Adrenal gland (tissue), 12 donors: ENCODE measurements around the gene IQSEC1. TPM values are rescaled to one million over a fixed set of nuclear protein-coding genes. Genes with fewer than 3 reads are reported as not detected.

Source experiments
- DNase-seq, 7 donors: peaks; one replicate each; pipeline ENCODE4 v3.0.0-alpha.2; 2019 to 2020
- H3K27ac ChIP-seq, 5 donors: fragments of 200-600 bp; sonication (generic) in 4 of 5; 1 replicate in 3 of 5; 2 replicates in 2 of 5; pipeline versions ENCODE4 v1.5.1 to v1.8.0; 2016 to 2020; ENCODE audit warnings: mild to moderate bottlenecking in 1 of 5
- H3K27me3 ChIP-seq: fragments of 200-600 bp; 2 replicates; pipeline ENCODE4 v1.8.0; 2021
- H3K36me3 ChIP-seq, 2 donors: fragments of 200-600 bp; replicated peaks in 1 of 2; 1 replicate in 1 of 2; 2 replicates in 1 of 2; pipeline versions ENCODE4 v1.5.1 to v1.8.0; 2018 to 2022
- H3K4me1 ChIP-seq, 2 donors: fragments of 200-600 bp; replicated peaks in 1 of 2; 1 replicate in 1 of 2; 2 replicates in 1 of 2; pipeline versions ENCODE4 v1.5.1 to v1.8.0; 2018 to 2021
- H3K4me3 ChIP-seq, 4 donors: fragments of 200-600 bp; sonication (generic) in 3 of 4; one replicate each; pipeline ENCODE4 v1.5.1; 2016 to 2018
- H3K9me3 ChIP-seq, 3 donors: fragments of 200-600 bp; sonication (generic) in 1 of 3; replicated peaks in 1 of 3; 1 replicate in 2 of 3; 2 replicates in 1 of 3; pipeline versions ENCODE4 v1.5.1 to v1.8.0; 2016 to 2021
- POLR2A ChIP-seq, 2 donors: fragments of 450-650 bp; IDR thresholded peaks; one replicate each; pipeline ENCODE4 v1.6.1; 2017; ENCODE audit warnings: antibody characterized with exemption in 2 of 2, mild to moderate bottlenecking in 2 of 2, moderate library complexity in 1 of 2
- WGBS, 4 donors: extraction: QIAGEN DNeasy Blood & Tissue Kit in 2 of 4; methylation state at CpG; one replicate each; pipeline versions ENCODE4 v1.1.5 to v1.1.7; 2013 to 2017; 5-methylcytosine and 5-hydroxymethylcytosine counted together
- intact Hi-C, 2 donors: fragments of 100-400 bp; cut with DNase I; formaldehyde crosslinking; loops; one replicate each; pipeline versions ENCODE4 v1.14.1 to v1.15.0; 2022 to 2023
- polyA plus RNA-seq, 3 donors: library from polyadenylated mRNA; stranded (reverse); fragments of 200-250 nt in 2 of 3; fragments of 350-450 nt in 1 of 3; fragmentation: Illumina TruSeq in 1 of 3; extraction: RNeasy Lipid Tissue Mini Kit (QIAGEN cat#74804) in 1 of 3; gene quantifications; one replicate each; pipeline ENCODE4 v1.2.3, GENCODE V29; 2013 to 2014
- total RNA-seq, 9 donors: library from RNA; depleted of rRNA in 4 of 9; stranded (reverse); fragments of >200 nt in 4 of 9; fragments of 120-200 nt in 1 of 9; fragmentation: NEBNext Ultra II Directional in 1 of 9; extraction: Animal tissue kit (Norgen Biotek cat#: 25700) in 1 of 9; gene quantifications; one replicate each; pipeline versions ENCODE4 v1.1.0 to v1.2.4, GENCODE V29; 2013 to 2023
- TF ChIP-seq, protein P1 (sequence below), 6 experiments: fragments of 450-650 bp in 4 of 6; fragments of 200-600 bp in 2 of 6; sonication (generic) in 1 of 6; IDR thresholded peaks; 1 replicate in 5 of 6; 2 replicates in 1 of 6; pipeline versions ENCODE4 v1.5.1 to v1.8.0; 2016 to 2021; ENCODE audit warnings: antibody characterized with exemption in 6 of 6, mild to moderate bottlenecking in 2 of 6, moderate library complexity in 1 of 6
- donor health status: healthy with polysubstance abuse.
- donor health status: Bipolar disorder and iron deficiency.
- donor health status: DM: yes; HTN: yes; CAD: no.
- donor health status: DM: no; HTN: no; CAD: no.
- donor health status: DM: no; HTN: no; CAD: no.
- donor health status: DM: yes; HTN: yes; CAD: no.

Gene IQSEC1
- total and polyA plus RNA-seq, 12 donors = 24.4 to 133 (median 94.2) TPM

DNA sequence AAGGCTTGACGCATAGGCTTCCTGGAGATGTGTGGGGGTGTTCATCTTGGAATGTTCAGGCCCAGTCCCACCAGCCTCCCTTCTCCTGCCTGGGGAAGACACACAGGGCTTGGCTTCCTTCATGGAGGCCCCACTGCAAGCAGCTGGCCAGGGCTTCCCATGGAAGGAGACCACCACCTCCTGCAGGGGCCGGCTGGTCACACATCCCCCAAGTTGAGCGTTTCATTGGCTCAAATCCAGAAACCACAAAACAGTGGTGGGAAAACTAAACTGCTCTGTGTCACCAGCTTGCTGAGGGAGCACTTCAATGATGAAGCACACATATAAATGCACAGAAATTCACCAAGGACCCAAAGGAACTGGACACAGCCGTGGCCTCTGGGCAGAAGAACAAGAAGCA lies 8.3 kb downstream of the IQSEC1 start:
- 75 to 79% (median 75%) methylated on average over 2 to 4 of the region's 4 CpGs for WGBS, 4 donors

DNA sequence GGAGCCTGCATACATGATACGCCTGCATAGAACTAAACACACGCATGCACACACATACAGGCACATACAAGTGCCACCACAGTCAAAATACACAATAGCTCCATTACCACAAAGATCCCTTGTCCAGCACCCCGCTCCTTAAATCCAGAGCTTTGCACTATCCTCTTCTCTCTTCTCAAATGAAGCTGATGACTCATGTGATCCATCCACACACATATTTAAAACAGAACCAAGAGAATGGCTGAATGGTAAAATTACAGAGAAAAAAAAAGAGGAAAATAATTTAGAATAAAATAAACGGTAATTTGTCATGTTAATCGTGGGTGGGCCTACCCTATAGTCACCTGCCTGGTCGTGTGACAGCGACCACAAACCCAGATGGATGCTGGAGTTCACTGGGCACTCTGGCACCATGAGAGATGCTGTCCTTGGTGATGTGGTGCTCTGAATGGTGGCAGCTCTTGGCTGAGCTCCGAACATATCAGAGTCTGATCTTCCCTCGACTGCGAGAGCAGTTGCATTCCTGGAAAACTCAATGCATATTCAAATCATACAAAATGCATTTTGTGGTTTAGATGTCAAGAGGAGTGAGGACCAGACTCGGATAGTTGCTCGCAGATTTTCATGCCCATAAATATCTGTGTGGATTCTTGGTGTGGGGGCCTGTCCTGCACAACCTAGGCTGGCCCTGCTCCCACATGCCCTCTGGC lies 8.9 kb downstream of the IQSEC1 start:
- Histone ChIP-seq H3K36me3 (no peaks in the 10 kb centered on the region), H3K4me1 (no peaks in the 10 kb centered on the region), H3K4me3 (no peak overlapping the region), H3K27me3 (no peaks in the 10 kb centered on the region), H3K27ac (no peak overlapping the region), H3K9me3 (no peaks in the 10 kb centered on the region)
- no peak for DNase-seq
- WGBS, 4 donors = 71 to 80% (median 75%) methylated on average over 11 to 12 of the region's 12 CpGs
- intact Hi-C loops = no loop called here
- TF ChIP-seq POLR2A (IDR thresholded peaks at IDR 0.05) = no peak
- TF ChIP-seq, protein P1, sequence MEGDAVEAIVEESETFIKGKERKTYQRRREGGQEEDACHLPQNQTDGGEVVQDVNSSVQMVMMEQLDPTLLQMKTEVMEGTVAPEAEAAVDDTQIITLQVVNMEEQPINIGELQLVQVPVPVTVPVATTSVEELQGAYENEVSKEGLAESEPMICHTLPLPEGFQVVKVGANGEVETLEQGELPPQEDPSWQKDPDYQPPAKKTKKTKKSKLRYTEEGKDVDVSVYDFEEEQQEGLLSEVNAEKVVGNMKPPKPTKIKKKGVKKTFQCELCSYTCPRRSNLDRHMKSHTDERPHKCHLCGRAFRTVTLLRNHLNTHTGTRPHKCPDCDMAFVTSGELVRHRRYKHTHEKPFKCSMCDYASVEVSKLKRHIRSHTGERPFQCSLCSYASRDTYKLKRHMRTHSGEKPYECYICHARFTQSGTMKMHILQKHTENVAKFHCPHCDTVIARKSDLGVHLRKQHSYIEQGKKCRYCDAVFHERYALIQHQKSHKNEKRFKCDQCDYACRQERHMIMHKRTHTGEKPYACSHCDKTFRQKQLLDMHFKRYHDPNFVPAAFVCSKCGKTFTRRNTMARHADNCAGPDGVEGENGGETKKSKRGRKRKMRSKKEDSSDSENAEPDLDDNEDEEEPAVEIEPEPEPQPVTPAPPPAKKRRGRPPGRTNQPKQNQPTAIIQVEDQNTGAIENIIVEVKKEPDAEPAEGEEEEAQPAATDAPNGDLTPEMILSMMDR (IDR thresholded peaks at IDR 0.05) = no peak

More for the DNA sequence above, 8.3 kb downstream of the IQSEC1 start:
- intact Hi-C loops = no loop called here
- no peak for TF ChIP-seq POLR2A (IDR thresholded peaks at IDR 0.05)
- TF ChIP-seq, protein P1 (IDR thresholded peaks at IDR 0.05) = no peak
- Histone ChIP-seq H3K27me3 (no peaks in the 10 kb centered on the region), H3K9me3 (no peaks in the 10 kb centered on the region), H3K4me1 (no peaks in the 10 kb centered on the region), H3K4me3 (no peak overlapping the region), H3K36me3 (no peaks in the 10 kb centered on the region), H3K27ac (no peak overlapping the region)
- no peak for DNase-seq

DNA sequence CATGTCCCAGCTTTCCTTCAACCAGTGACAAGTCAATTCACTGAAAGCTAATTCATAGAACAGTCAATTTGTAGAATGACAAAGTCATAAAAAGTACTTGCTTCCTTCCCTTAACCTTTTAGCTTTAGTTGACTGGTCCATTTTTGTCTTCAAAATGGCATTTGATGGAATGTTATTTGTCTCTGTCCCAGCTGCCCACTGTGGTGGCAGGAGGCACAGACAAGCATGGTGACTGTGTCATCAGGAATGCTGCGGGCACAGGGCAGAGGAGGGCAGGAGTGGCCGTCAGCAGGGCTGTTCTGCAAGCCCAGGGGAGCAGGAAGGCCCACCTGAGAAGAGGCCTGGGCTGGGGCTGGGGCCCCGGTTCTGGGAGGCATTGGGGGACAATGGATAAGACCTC lies 10.0 kb downstream of the IQSEC1 start:
- Histone ChIP-seq H3K27me3 (no peaks in the 10 kb centered on the region), H3K36me3 (no peaks in the 10 kb centered on the region), H3K9me3 (no peaks in the 10 kb centered on the region), H3K27ac (no peak overlapping the region), H3K4me1 (no peaks in the 10 kb centered on the region), H3K4me3 (no peak overlapping the region)
- intact Hi-C loops = no loop called here
- no peak for TF ChIP-seq POLR2A (IDR thresholded peaks at IDR 0.05)
- TF ChIP-seq, protein P1 (IDR thresholded peaks at IDR 0.05) = no peak
- DNase-seq = no peak
- 60 to 67% (median 65%) methylated on average over 2 to 3 of the region's 3 CpGs for WGBS, 4 donors

DNA sequence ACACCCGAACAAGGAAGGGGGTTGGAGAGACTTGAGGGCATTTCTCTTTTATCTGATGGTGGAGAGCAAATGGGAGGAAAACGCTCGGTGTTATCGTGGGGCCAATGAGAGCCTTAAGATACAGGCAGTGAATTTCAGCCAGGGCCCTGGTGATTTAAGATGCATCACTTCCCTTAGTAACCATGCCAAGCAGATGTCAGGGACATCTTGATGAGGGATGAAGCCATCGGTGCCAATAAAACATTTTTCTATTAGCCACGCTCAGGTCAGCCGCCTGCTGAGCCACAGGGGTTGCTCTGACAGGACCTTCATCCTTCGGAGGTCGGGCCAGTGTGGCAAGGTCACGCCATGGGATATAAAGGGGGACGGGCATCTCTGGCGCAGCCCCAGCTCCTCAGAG lies 10.6 kb downstream of the IQSEC1 start:
- no peaks in the 10 kb centered on the region for H3K9me3 ChIP-seq
- intact Hi-C loops = no loop called here
- no peak overlapping the region for H3K4me3 ChIP-seq
- H3K27ac ChIP-seq = no peak overlapping the region
- 28 to 51% (median 39%) methylated on average over 6 to 12 of the region's 12 CpGs for WGBS, 4 donors
- TF ChIP-seq, protein P1 (IDR thresholded peaks at IDR 0.05) = no peak
- no peak for TF ChIP-seq POLR2A (IDR thresholded peaks at IDR 0.05)
- no peaks in the 10 kb centered on the region for H3K36me3 ChIP-seq
- peak in 3 of 7 donors; percentile 23 to 49 (median 46) for DNase-seq
- H3K4me1 ChIP-seq = no peaks in the 10 kb centered on the region
- no peaks in the 10 kb centered on the region for H3K27me3 ChIP-seq
